HG02623 (cell line): Measurements from ENCODE around the gene NUBP2.
A peak's percentile ranks its signal among the peaks of the same experiment; 100 is the strongest.

Experiments used
- ATAC-seq: cut with Tn5 transposase; IDR thresholded peaks from one replicate; pipeline ENCODE4 v1.9.1; 2021; ENCODE audit warnings: moderate library complexity; ENCODE audit not compliant: unreplicated experiment

The NUBP2 gene

GRCh38 chr16:1771864-1772361 is 10.8 kb upstream of the NUBP2 start:
- ATAC-seq: no peak

GRCh38 chr16:1772362-1772907 is 10.3 kb upstream of the NUBP2 start, which contains the start of gene EME2:
Gene EME2, plus strand, starts transcription at chr16:1772810. Its CDS starts 418 bp downstream, at chr16:1773228.
- peak; percentile 12 for ATAC-seq

GRCh38 chr16:1772908-1773702 is 9.7 kb upstream of the NUBP2 start, which contains the start of gene MRPS34:
Gene MRPS34, minus strand, starts transcription at chr16:1773134. Its CDS starts 15 bp downstream, at chr16:1773119.
- peak; percentile 43 for ATAC-seq

GRCh38 chr16:1773703-1774447 is 8.9 kb upstream of the NUBP2 start:
- no peak for ATAC-seq

- ATAC-seq: no peak
Measured at GRCh38 chr16:1774448-1774780, 8.3 kb upstream of the NUBP2 start.

GRCh38 chr16:1775006-1775845 is 7.5 kb upstream of the NUBP2 start:
- no peak for ATAC-seq

- no peak for ATAC-seq
Measured at GRCh38 chr16:1775846-1776671, 6.7 kb upstream of the NUBP2 start.

- ATAC-seq: no peak
Measured at GRCh38 chr16:1776672-1776955, 6.1 kb upstream of the NUBP2 start.

- no peak for ATAC-seq
Measured at GRCh38 chr16:1776991-1777374, 5.8 kb upstream of the NUBP2 start.

- ATAC-seq: no peak
Measured at GRCh38 chr16:1777375-1778199, 5.2 kb upstream of the NUBP2 start.

GRCh38 chr16:1778200-1779179 is 4.3 kb upstream of the NUBP2 start:
- ATAC-seq: no peak

GRCh38 chr16:1779234-1779701 is 3.5 kb upstream of the NUBP2 start:
- no peak for ATAC-seq

GRCh38 chr16:1779741-1780676 is 2.8 kb upstream of the NUBP2 start:
- no peak for ATAC-seq

- ATAC-seq: no peak
Measured at GRCh38 chr16:1780677-1781072, 2.1 kb upstream of the NUBP2 start.

GRCh38 chr16:1781254-1781653 is 1.5 kb upstream of the NUBP2 start:
- ATAC-seq: no peak

GRCh38 chr16:1781758-1782407 is 877 bp upstream of the NUBP2 start:
- peak; percentile 0 for ATAC-seq
